Activated CD4-positive, alpha-beta memory T cell treated with anti-CD3 and anti-CD28 coated beads for 36 hours (primary cell): Measurements from ENCODE around the gene MRTFB. TPM values are rescaled to one million over a fixed set of nuclear protein-coding genes. Genes with fewer than 3 reads are reported as not detected.

Experiments
- CTCF ChIA-PET: fragments of 350-600 bp; sonication (Branson Sonifier 250); formaldehyde crosslinking; loops from one replicate; lab custom pipeline; 2021; ENCODE audit warnings: antibody characterized with exemption, inconsistent platforms; lab: Charles Lee
- POLR2A ChIA-PET: fragments of 350-600 bp; sonication (Branson Sonifier 250); formaldehyde crosslinking; loops from one replicate; lab custom pipeline; 2021; ENCODE audit warnings: antibody characterized with exemption; lab: Charles Lee
- DNase-seq: peaks from one replicate; pipeline ENCODE4 v3.0.0-alpha.2; 2020
- H3K27ac Mint-ChIP-seq: one replicate; pipeline ENCODE4 v1.8.0; 2021; ENCODE audit warnings: mixed read lengths
- H3K27me3 Mint-ChIP-seq: one replicate; pipeline ENCODE4 v1.8.0; 2021; ENCODE audit warnings: mixed read lengths
- H3K36me3 Mint-ChIP-seq: one replicate; pipeline ENCODE4 v1.8.0; 2021; ENCODE audit warnings: mixed read lengths
- H3K4me1 Mint-ChIP-seq: one replicate; pipeline ENCODE4 v1.8.0; 2021; ENCODE audit warnings: low read depth, mixed read lengths
- H3K4me3 Mint-ChIP-seq: one replicate; pipeline ENCODE4 v1.8.0; 2021; ENCODE audit warnings: mild to moderate bottlenecking, mixed read lengths
- H3K9me3 Mint-ChIP-seq: one replicate; pipeline ENCODE4 v1.8.0; 2021; ENCODE audit warnings: mixed read lengths
- intact Hi-C: fragments of 100-400 bp; cut with micrococcal nuclease; formaldehyde crosslinking; loops from one replicate; pipeline ENCODE4 v1.15.1; 2023
- total RNA-seq, 2 experiments: library from RNA; stranded (reverse); gene quantifications; one replicate each; pipeline ENCODE4 v1.2.3, GENCODE V29; 2021

MRTFB gene
- total RNA-seq, 2 experiments from 2014 or later: 8.8 to 9.7 TPM

- Mint-ChIP-seq H3K4me3 (no peak overlapping the region), H3K27me3 (no peaks in the 10 kb centered on the region), H3K27ac (no peak overlapping the region), H3K36me3 (peaks cover 5% of the 10 kb centered on the region), H3K4me1 (no peaks in the 10 kb centered on the region), H3K9me3 (no peaks in the 10 kb centered on the region)
- no peak for DNase-seq
- CTCF ChIA-PET: no interaction called here
- intact Hi-C loops: no loop called here
- POLR2A ChIA-PET: interaction anchor here (0.6 kb wide), 1 partner anchor 10 kb away, joined by 4 read pairs; no protein-coding TSS in a partner anchor
Observed at GRCh38 chr16:14128097-14128496, 57.0 kb downstream of the MRTFB start.

GRCh38 chr16:14129502-14129901 lies 58.4 kb downstream of the MRTFB start:
- no peaks in the 10 kb centered on the region for H3K4me1 Mint-ChIP-seq
- POLR2A ChIA-PET: no interaction called here
- H3K4me3 Mint-ChIP-seq: no peak overlapping the region
- H3K36me3 Mint-ChIP-seq: peaks cover 6% of the 10 kb centered on the region
- no peaks in the 10 kb centered on the region for H3K27me3 Mint-ChIP-seq
- DNase-seq: no peak
- no peaks in the 10 kb centered on the region for H3K9me3 Mint-ChIP-seq
- intact Hi-C loops: no loop called here
- CTCF ChIA-PET: no interaction called here
- no peak overlapping the region for H3K27ac Mint-ChIP-seq

- intact Hi-C loops: no loop called here
- no peaks in the 10 kb centered on the region for H3K4me1 Mint-ChIP-seq
- POLR2A ChIA-PET: no interaction called here
- H3K27me3 Mint-ChIP-seq: no peaks in the 10 kb centered on the region
- H3K4me3 Mint-ChIP-seq: no peak overlapping the region
- H3K36me3 Mint-ChIP-seq: peaks cover 9% of the 10 kb centered on the region
- no peak overlapping the region for H3K27ac Mint-ChIP-seq
- DNase-seq: no peak
- no peaks in the 10 kb centered on the region for H3K9me3 Mint-ChIP-seq
- CTCF ChIA-PET: no interaction called here
Observed at GRCh38 chr16:14131774-14132695, 60.9 kb downstream of the MRTFB start.

- intact Hi-C loops: no loop called here
- Mint-ChIP-seq H3K27me3 (no peaks in the 10 kb centered on the region), H3K27ac (no peak overlapping the region), H3K9me3 (no peaks in the 10 kb centered on the region), H3K36me3 (peaks cover 9% of the 10 kb centered on the region), H3K4me3 (no peak overlapping the region), H3K4me1 (no peaks in the 10 kb centered on the region)
- ChIA-PET POLR2A (no interaction called here), CTCF (no interaction called here)
- no peak for DNase-seq
Observed at GRCh38 chr16:14132696-14133048, 61.6 kb downstream of the MRTFB start.

- no peak for DNase-seq
- Mint-ChIP-seq H3K4me3 (no peak overlapping the region), H3K4me1 (no peaks in the 10 kb centered on the region), H3K9me3 (peaks cover 7% of the 10 kb centered on the region), H3K27ac (no peak overlapping the region), H3K27me3 (no peaks in the 10 kb centered on the region), H3K36me3 (peaks cover 13% of the 10 kb centered on the region)
- POLR2A ChIA-PET: no interaction called here
- CTCF ChIA-PET: no interaction called here
- intact Hi-C loops: no loop called here
Observed at GRCh38 chr16:14133907-14134306, 62.8 kb downstream of the MRTFB start.

GRCh38 chr16:14135704-14136103 lies 64.6 kb downstream of the MRTFB start:
- DNase-seq: no peak
- Mint-ChIP-seq H3K27me3 (no peaks in the 10 kb centered on the region), H3K36me3 (peaks cover 16% of the 10 kb centered on the region), H3K4me1 (no peaks in the 10 kb centered on the region), H3K27ac (no peak overlapping the region), H3K4me3 (no peak overlapping the region), H3K9me3 (peaks cover 7% of the 10 kb centered on the region)
- intact Hi-C loops: no loop called here
- POLR2A ChIA-PET: no interaction called here
- CTCF ChIA-PET: no interaction called here

GRCh38 chr16:14139872-14140271 lies 68.8 kb downstream of the MRTFB start:
- no peak overlapping the region for H3K27ac Mint-ChIP-seq
- H3K4me1 Mint-ChIP-seq: no peaks in the 10 kb centered on the region
- DNase-seq: no peak
- ChIA-PET POLR2A (no interaction called here), CTCF (no interaction called here)
- intact Hi-C loops: no loop called here
- peaks cover 7% of the 10 kb centered on the region for H3K9me3 Mint-ChIP-seq
- peaks cover 21% of the 10 kb centered on the region for H3K36me3 Mint-ChIP-seq
- no peaks in the 10 kb centered on the region for H3K27me3 Mint-ChIP-seq
- H3K4me3 Mint-ChIP-seq: no peak overlapping the region

- Mint-ChIP-seq H3K27me3 (no peaks in the 10 kb centered on the region), H3K27ac (no peak overlapping the region), H3K4me3 (no peak overlapping the region), H3K36me3 (peaks cover 20% of the 10 kb centered on the region), H3K9me3 (peaks cover 7% of the 10 kb centered on the region), H3K4me1 (no peaks in the 10 kb centered on the region)
- no peak for DNase-seq
- intact Hi-C loops: no loop called here
- POLR2A ChIA-PET: no interaction called here
- CTCF ChIA-PET: no interaction called here
Observed at GRCh38 chr16:14140923-14141322, 69.8 kb downstream of the MRTFB start.

- no peak overlapping the region for H3K27ac Mint-ChIP-seq
- no peaks in the 10 kb centered on the region for H3K4me1 Mint-ChIP-seq
- POLR2A ChIA-PET: no interaction called here
- CTCF ChIA-PET: interaction anchor here (1.5 kb wide), 1 partner anchor 223 kb away, joined by 4 read pairs; no protein-coding TSS in a partner anchor
- DNase-seq: no peak
- no peak overlapping the region for H3K4me3 Mint-ChIP-seq
- no peaks in the 10 kb centered on the region for H3K27me3 Mint-ChIP-seq
- H3K9me3 Mint-ChIP-seq: no peaks in the 10 kb centered on the region
- H3K36me3 Mint-ChIP-seq: peaks cover 8% of the 10 kb centered on the region
- intact Hi-C loops: no loop called here
Observed at GRCh38 chr16:14146445-14146844, 75.3 kb downstream of the MRTFB start.

GRCh38 chr16:14148016-14148415 lies 76.9 kb downstream of the MRTFB start:
- Mint-ChIP-seq H3K27ac (no peak overlapping the region), H3K36me3 (peaks cover 5% of the 10 kb centered on the region), H3K4me1 (no peaks in the 10 kb centered on the region), H3K4me3 (no peak overlapping the region), H3K27me3 (no peaks in the 10 kb centered on the region), H3K9me3 (no peaks in the 10 kb centered on the region)
- CTCF ChIA-PET: no interaction called here
- intact Hi-C loops: no loop called here
- POLR2A ChIA-PET: no interaction called here
- no peak for DNase-seq

GRCh38 chr16:14148569-14148968 lies 77.5 kb downstream of the MRTFB start:
- ChIA-PET CTCF (no interaction called here), POLR2A (no interaction called here)
- Mint-ChIP-seq H3K4me1 (no peaks in the 10 kb centered on the region), H3K27me3 (no peaks in the 10 kb centered on the region), H3K36me3 (peaks cover 5% of the 10 kb centered on the region), H3K4me3 (no peak overlapping the region), H3K27ac (no peak overlapping the region), H3K9me3 (no peaks in the 10 kb centered on the region)
- intact Hi-C loops: no loop called here
- no peak for DNase-seq

GRCh38 chr16:14150796-14151195 lies 79.7 kb downstream of the MRTFB start:
- intact Hi-C loops: no loop called here
- POLR2A ChIA-PET: no interaction called here
- Mint-ChIP-seq H3K9me3 (no peaks in the 10 kb centered on the region), H3K27me3 (no peaks in the 10 kb centered on the region), H3K4me3 (no peak overlapping the region), H3K4me1 (no peaks in the 10 kb centered on the region), H3K27ac (no peak overlapping the region), H3K36me3 (peaks cover 5% of the 10 kb centered on the region)
- CTCF ChIA-PET: interaction anchor here (0.6 kb wide), 1 partner anchor 201 kb away, joined by 3 read pairs; no protein-coding TSS in a partner anchor
- DNase-seq: no peak
